Lung (tissue), 12 donors: ENCODE measurements around the gene NAP1L5. TPM values are rescaled to one million over a fixed set of nuclear protein-coding genes. Genes with fewer than 3 reads are reported as not detected.

Experiments
- ATAC-seq: fragments of 200-7000 bp; cut with Tn5 transposase; one replicate; pipeline ENCODE4 v1.9.1; 2020; ENCODE audit warnings: moderate number of reproducible peaks; ENCODE audit not compliant: insufficient read depth, low FRiP score
- DNase-seq, 3 donors: peaks; one replicate each; pipeline ENCODE4 v3.0.0-alpha.2; 2013 to 2017
- H3K27ac ChIP-seq, 2 donors: one replicate each; pipeline ENCODE4 v1.5.1; 2013; ENCODE audit warnings: mild to moderate bottlenecking in 2 of 2, moderate library complexity in 2 of 2, control low read depth in 1 of 2, inconsistent platforms in 1 of 2, low read depth in 1 of 2, low read length in 1 of 2
- H3K27me3 ChIP-seq, 3 donors: one replicate each; pipeline ENCODE4 v1.5.1; 2013; ENCODE audit warnings: low read length in 2 of 3; ENCODE audit not compliant: control insufficient read depth in 3 of 3, insufficient read depth in 3 of 3
- H3K36me3 ChIP-seq, 4 donors: one replicate each; pipeline ENCODE4 v1.5.1; 2013; ENCODE audit warnings: low read length in 4 of 4, mild to moderate bottlenecking in 1 of 4, moderate library complexity in 1 of 4; ENCODE audit not compliant: control insufficient read depth in 4 of 4, insufficient read depth in 4 of 4
- H3K4me1 ChIP-seq, 5 donors: one replicate each; pipeline ENCODE4 v1.5.1; 2013; ENCODE audit warnings: low read length in 5 of 5, mild to moderate bottlenecking in 2 of 5, moderate library complexity in 1 of 5; ENCODE audit not compliant: control insufficient read depth in 5 of 5, insufficient read depth in 5 of 5
- H3K4me3 ChIP-seq: one replicate; pipeline ENCODE4 v1.5.1; 2013; ENCODE audit warnings: mild to moderate bottlenecking, control low read depth, moderate library complexity
- H3K9ac ChIP-seq, 2 donors: one replicate each; pipeline ENCODE4 v1.5.1; 2013; ENCODE audit warnings: low read length in 2 of 2, control low read depth in 1 of 2; ENCODE audit not compliant: insufficient read depth in 1 of 2
- H3K9me3 ChIP-seq, 4 donors: one replicate each; pipeline ENCODE4 v1.5.1; 2013; ENCODE audit warnings: low read length in 3 of 4, mild to moderate bottlenecking in 1 of 4, moderate library complexity in 1 of 4; ENCODE audit not compliant: control insufficient read depth in 4 of 4, insufficient read depth in 3 of 4
- CTCF ChIP-seq: IDR thresholded peaks from 2 replicates; pipeline ENCODE4 v1.5.1; 2012; ENCODE audit warnings: mild to moderate bottlenecking; ENCODE audit errors: control extremely low read depth, extremely low read depth
- WGBS, 2 donors: extraction: QIAGEN DNeasy Blood & Tissue Kit; methylation state at CpG; one replicate each; pipeline ENCODE4 v1.1.7; 2013; 5-methylcytosine and 5-hydroxymethylcytosine counted together
- polyA plus RNA-seq, 2 donors: library from polyadenylated mRNA; stranded (reverse); fragments of 200-250 nt; gene quantifications; one replicate each; pipeline ENCODE4 v1.2.1, GENCODE V29; 2013
- total RNA-seq, 2 donors: library from RNA; depleted of rRNA in 1 of 2; stranded (reverse); fragments of >200 nt in 1 of 2; gene quantifications; one replicate each; pipeline ENCODE4 v1.2.1, GENCODE V29; 2014 to 2021
- donor health status: control.
- donor health status: control.
- donor health status: Bipolar disorder and iron deficiency.
- donor health status: healthy.
- donor health status: DM: yes; HTN: yes; CAD: no.

The NAP1L5 gene
- total and polyA plus RNA-seq, 4 donors = 2.6 to 8.8 (median 3.2) TPM

GRCh38 chr4:88697141-88697540 is 488 bp downstream of the NAP1L5 start:
- no peak for TF ChIP-seq CTCF
- Histone ChIP-seq H3K4me1 (peaks cover 0 to 3% (median 0%) of the 10 kb centered on the region in 5 donors), H3K36me3 (peaks cover 0 to 5% (median 1%) of the 10 kb centered on the region in 4 donors), H3K27ac (peak overlapping the region; percentile 28 to 50), H3K9me3 (no peaks in the 10 kb centered on the region), H3K9ac (peak overlapping the region in 1 of 2 donors; percentile 36), H3K4me3 (peak overlapping the region; percentile 57), H3K27me3 (no peaks in the 10 kb centered on the region)
- no peak for ATAC-seq
- 42 to 51% methylated on average over 18 of the region's 18 CpGs for WGBS, 2 donors
- peak; percentile 54 to 63 (median 59) for DNase-seq

GRCh38 chr4:88696630-88697029 is 999 bp downstream of the NAP1L5 start:
- no peak for ATAC-seq
- no peak overlapping the region for H3K4me3 ChIP-seq

GRCh38 chr4:88693792-88694191 is 3.8 kb downstream of the NAP1L5 start:
- H3K4me1 ChIP-seq = peaks cover 0 to 3% (median 0%) of the 10 kb centered on the region in 5 donors
- DNase-seq = no peak
- H3K9ac ChIP-seq = no peak overlapping the region
- no peak overlapping the region for H3K27ac ChIP-seq
- no peak overlapping the region for H3K4me3 ChIP-seq
- H3K27me3 ChIP-seq = no peaks in the 10 kb centered on the region
- H3K36me3 ChIP-seq = peaks cover 4 to 16% (median 9%) of the 10 kb centered on the region in 4 donors
- WGBS, 2 donors = 73 to 82% methylated on average over 3 of the region's 3 CpGs
- no peak for ATAC-seq
- TF ChIP-seq CTCF = no peak
- H3K9me3 ChIP-seq = no peaks in the 10 kb centered on the region

More at GRCh38 chr4:88696630-88697029, 999 bp downstream of the NAP1L5 start:
- no peak for TF ChIP-seq CTCF
- DNase-seq = peak in 2 of 3 donors; percentile 29 to 31
- H3K27me3 ChIP-seq = no peaks in the 10 kb centered on the region
- H3K27ac ChIP-seq = no peak overlapping the region
- H3K4me1 ChIP-seq = peaks cover 0 to 3% (median 0%) of the 10 kb centered on the region in 5 donors
- peak overlapping the region in 1 of 2 donors; percentile 36 for H3K9ac ChIP-seq
- peaks cover 0 to 6% (median 4%) of the 10 kb centered on the region in 4 donors for H3K36me3 ChIP-seq
- H3K9me3 ChIP-seq = no peaks in the 10 kb centered on the region
- WGBS, 2 donors = 72 to 85% methylated on average over 7 of the region's 7 CpGs

- no peaks in the 10 kb centered on the region for H3K9me3 ChIP-seq
- WGBS, 2 donors = 85 to 90% methylated on average over 3 of the region's 3 CpGs
- no peaks in the 10 kb centered on the region for H3K27me3 ChIP-seq
- H3K4me1 ChIP-seq = no peaks in the 10 kb centered on the region
- TF ChIP-seq CTCF = no peak
- peaks cover 6 to 28% (median 14%) of the 10 kb centered on the region in 4 donors for H3K36me3 ChIP-seq
- DNase-seq (no peak), ATAC-seq (no peak)
- no peak overlapping the region for H3K4me3 ChIP-seq
- no peak overlapping the region for H3K27ac ChIP-seq
- H3K9ac ChIP-seq = no peak overlapping the region
These were observed 7.3 kb downstream of the NAP1L5 start for GRCh38 chr4:88690355-88690754.
